ENCODE data around the gene SORCS2.

Gene SORCS2

DNA sequence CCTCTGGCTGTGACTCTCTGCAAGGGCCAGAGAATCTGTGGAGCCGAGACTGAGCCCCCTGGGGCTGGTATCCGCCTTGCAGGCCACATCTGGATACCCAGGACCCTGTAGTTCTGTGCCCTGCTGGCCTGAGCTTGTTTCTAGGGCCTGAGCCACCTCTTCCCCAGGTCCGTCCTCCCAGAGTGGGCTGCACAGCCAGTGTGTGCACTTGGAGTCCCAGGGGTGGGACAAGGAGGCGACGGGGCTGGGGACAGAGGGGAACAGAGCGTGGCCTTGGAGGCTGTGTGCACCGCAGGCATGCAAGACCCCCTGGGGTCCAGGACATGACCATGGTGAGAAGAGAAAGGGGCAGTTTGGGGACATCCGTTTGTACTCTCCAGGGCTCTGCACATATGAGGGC, 105.5 kb downstream of the SORCS2 start:
- Histone ChIP-seq H3K27me3 (replicated peaks; ENCODE audit: control insufficient read depth, insufficient read depth, low read length) (no peaks in the 10 kb centered on the region; the same call in 1 of the 2 replicates), H3K4me3 (replicated peaks; ENCODE audit: low read depth, low read length) (no peak overlapping the region), H3K36me3 (ENCODE audit: control insufficient read depth, insufficient read depth, low read length) (no peaks in the 10 kb centered on the region)
- TF ChIP-seq, protein P1, sequence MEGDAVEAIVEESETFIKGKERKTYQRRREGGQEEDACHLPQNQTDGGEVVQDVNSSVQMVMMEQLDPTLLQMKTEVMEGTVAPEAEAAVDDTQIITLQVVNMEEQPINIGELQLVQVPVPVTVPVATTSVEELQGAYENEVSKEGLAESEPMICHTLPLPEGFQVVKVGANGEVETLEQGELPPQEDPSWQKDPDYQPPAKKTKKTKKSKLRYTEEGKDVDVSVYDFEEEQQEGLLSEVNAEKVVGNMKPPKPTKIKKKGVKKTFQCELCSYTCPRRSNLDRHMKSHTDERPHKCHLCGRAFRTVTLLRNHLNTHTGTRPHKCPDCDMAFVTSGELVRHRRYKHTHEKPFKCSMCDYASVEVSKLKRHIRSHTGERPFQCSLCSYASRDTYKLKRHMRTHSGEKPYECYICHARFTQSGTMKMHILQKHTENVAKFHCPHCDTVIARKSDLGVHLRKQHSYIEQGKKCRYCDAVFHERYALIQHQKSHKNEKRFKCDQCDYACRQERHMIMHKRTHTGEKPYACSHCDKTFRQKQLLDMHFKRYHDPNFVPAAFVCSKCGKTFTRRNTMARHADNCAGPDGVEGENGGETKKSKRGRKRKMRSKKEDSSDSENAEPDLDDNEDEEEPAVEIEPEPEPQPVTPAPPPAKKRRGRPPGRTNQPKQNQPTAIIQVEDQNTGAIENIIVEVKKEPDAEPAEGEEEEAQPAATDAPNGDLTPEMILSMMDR (IDR thresholded peaks at IDR 0.05; ENCODE audit: insufficient read depth, low read length, poor library complexity, severe bottlenecking), result no peak
- no peak for DNase-seq (ENCODE audit: extremely low read depth, insufficient read length)

DNA sequence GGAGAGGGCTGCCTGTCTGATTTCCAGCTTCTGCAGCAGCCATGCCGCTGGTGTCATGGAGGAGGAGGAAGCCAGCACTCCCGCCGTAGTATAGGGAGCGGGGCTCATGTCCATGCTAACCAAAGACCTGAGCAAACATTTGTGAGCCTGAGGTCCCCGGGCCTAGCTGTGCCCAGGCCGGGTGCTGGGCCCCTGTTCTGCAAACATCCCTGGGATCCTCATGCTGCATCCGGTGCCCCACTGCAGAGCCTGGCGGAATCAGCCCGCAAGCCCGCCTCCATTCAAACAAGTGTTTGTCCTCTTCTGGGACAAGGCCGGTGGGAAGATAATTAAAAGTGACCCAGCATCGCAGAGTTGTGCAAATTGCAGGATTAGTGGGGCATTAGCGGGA, 106.3 kb downstream of the SORCS2 start:
- TF ChIP-seq, protein P1 (IDR thresholded peaks at IDR 0.05; ENCODE audit: insufficient read depth, low read length, poor library complexity, severe bottlenecking), result no peak
- no peak overlapping the region for H3K4me3 ChIP-seq (replicated peaks; ENCODE audit: low read depth, low read length)
- H3K27me3 ChIP-seq (replicated peaks; ENCODE audit: control insufficient read depth, insufficient read depth, low read length), result no peaks in the 10 kb centered on the region; the same call in 1 of the 2 replicates
- H3K36me3 ChIP-seq (ENCODE audit: control insufficient read depth, insufficient read depth, low read length), result no peaks in the 10 kb centered on the region
- DNase-seq (ENCODE audit: extremely low read depth, insufficient read length), result no peak

DNA sequence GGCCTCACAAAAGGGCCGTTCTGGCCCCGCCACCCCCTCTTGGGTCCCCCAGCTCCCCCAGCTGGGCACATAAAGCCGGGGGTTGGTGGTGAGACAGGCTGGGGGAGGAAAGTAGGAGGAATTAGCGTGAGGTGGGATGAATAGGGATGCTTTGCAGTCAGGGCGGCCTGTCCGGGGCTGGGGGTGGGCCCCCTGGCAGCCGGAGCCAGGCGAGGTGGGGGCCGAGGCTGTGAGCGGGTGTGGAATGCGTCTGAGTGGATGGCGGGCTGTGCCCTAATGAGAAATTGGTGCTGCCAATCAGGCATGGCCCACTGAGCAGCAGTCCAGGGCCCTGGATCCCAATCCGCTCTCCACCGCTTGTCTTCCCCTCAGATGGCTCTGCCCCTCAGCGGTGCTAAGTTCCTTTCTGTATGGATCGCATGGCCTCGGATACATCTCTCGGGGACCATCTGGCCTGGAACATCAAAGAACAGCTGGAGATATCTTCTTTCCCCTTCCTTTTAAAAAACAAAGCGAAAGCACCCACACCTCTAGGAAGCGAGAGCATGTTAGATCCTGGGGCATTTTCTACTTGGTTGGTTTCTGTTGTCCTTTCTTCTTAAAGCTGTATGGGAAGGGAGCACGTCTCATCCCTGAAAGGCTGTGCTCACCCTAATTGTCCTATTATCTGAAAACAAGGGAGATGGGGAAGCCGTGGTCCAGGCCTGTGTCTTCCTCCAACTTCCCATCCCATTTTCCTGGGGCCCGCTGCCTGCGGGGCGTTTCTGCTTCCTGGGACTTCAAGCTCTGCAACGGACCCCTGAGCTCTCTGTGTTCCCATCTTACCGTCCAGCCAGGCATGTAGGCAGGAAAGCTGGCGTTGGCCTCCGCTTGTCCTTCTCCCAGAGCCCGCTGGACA, 106.9 kb downstream of the SORCS2 start:
- TF ChIP-seq, protein P1 (IDR thresholded peaks at IDR 0.05; ENCODE audit: insufficient read depth, low read length, poor library complexity, severe bottlenecking), result no peak

DNA sequence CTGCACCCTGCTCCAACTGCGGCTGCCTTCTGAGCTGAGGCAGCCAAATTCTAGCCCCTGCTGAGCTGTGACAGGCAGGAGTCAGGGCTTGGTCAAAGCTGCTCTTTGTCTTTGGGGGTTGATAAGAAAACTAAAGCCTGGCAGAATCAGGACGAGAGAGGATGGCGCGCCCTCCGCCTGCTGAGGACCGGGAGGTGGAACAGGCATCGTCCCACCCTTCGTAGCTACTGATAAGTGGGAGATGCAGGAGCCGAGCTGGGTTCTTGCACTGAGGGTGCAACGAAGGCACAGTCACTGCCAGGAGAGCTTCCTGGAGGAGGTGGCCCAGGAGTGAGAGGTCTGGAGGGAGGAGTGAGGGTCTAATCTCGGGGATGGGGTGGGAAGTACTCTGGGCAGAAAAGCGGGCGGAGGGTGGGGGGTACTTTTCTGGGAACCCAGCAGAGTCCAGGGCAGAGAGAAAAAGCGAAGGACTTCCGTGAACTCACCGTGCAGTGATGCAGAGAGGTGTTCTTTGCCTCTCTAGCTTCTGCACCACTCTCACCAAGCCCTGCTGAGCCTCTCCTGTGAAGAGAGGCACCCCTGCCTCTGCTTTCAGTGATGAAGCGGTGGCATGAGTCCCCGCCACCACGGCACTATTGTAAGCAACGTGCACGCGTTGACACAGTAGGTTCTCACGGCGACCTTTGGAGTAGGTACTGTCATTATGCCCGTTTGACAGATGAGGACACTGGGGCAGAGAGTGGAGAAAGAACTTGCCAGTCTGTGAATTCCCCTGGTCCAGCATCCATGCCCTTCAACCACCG, 107.8 kb downstream of the SORCS2 start:
- DNase-seq (ENCODE audit: extremely low read depth, insufficient read length), result no peak
- H3K36me3 ChIP-seq (ENCODE audit: control insufficient read depth, insufficient read depth, low read length), result no peaks in the 10 kb centered on the region
- TF ChIP-seq, protein P1 (IDR thresholded peaks at IDR 0.05; ENCODE audit: insufficient read depth, low read length, poor library complexity, severe bottlenecking), result no peak
- H3K4me3 ChIP-seq (replicated peaks; ENCODE audit: low read depth, low read length), result no peak overlapping the region
- H3K27me3 ChIP-seq (replicated peaks; ENCODE audit: control insufficient read depth, insufficient read depth, low read length), result no peaks in the 10 kb centered on the region; the same call in 1 of the 2 replicates

More for the DNA sequence above, 106.9 kb downstream of the SORCS2 start:
- DNase-seq (ENCODE audit: extremely low read depth, insufficient read length), result no peak
- no peak overlapping the region for H3K4me3 ChIP-seq (replicated peaks; ENCODE audit: low read depth, low read length)
- no peaks in the 10 kb centered on the region; the same call in 1 of the 2 replicates for H3K27me3 ChIP-seq (replicated peaks; ENCODE audit: control insufficient read depth, insufficient read depth, low read length)
- no peaks in the 10 kb centered on the region for H3K36me3 ChIP-seq (ENCODE audit: control insufficient read depth, insufficient read depth, low read length)

DNA sequence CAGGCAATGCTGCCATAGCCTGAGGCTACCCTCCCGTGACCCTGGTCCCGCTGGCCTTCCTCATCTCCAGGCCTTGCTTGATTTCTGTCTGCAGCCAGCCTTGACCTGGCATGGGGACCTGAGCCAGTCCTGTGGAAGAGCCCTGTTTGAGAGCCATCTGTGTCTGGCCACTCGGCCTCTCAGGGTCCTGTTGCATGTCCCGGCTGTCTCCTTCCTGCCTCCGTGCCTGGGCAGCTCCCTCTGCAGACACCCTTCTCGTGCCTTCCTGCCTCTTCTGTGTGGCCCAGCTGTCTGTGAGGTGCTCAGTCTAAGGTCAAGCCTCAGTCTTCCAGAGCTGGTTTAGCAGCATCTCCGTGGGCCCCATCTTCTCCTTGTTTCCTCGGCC, 108.4 kb downstream of the SORCS2 start:
- H3K4me3 ChIP-seq (replicated peaks; ENCODE audit: low read depth, low read length), result no peak overlapping the region
- peaks cover under 1% of the 10 kb centered on the region; the same call in 1 of the 2 replicates for H3K27me3 ChIP-seq (replicated peaks; ENCODE audit: control insufficient read depth, insufficient read depth, low read length)
- no peak for DNase-seq (ENCODE audit: extremely low read depth, insufficient read length)
- TF ChIP-seq, protein P1 (IDR thresholded peaks at IDR 0.05; ENCODE audit: insufficient read depth, low read length, poor library complexity, severe bottlenecking), result no peak
- no peaks in the 10 kb centered on the region for H3K36me3 ChIP-seq (ENCODE audit: control insufficient read depth, insufficient read depth, low read length)

Data from GM06990 (cell line).